Neural progenitor cell (in vitro differentiated cells): ENCODE data around the gene XPR1. TPM values are rescaled to one million over a fixed set of nuclear protein-coding genes. Genes with fewer than 3 reads are reported as not detected.

Experiments used
- DNase-seq: peaks from one replicate; pipeline ENCODE4 v3.0.0-alpha.2; 2016; ENCODE audit warnings: low spot score
- H2AFZ ChIP-seq: fragments of 200-600 bp; sonication (generic); replicated peaks from 2 replicates; pipeline ENCODE4 v1.6.1; 2016; ENCODE audit warnings: antibody characterized with exemption
- H3F3A ChIP-seq: fragments of 200-600 bp; sonication (generic); 2 replicates; pipeline ENCODE4 v1.6.1; 2016; ENCODE audit warnings: antibody characterized with exemption, low read depth
- H3K27ac ChIP-seq: fragments of 200-600 bp; sonication (generic); 2 replicates; pipeline ENCODE4 v1.5.1; 2016; ENCODE audit warnings: mild to moderate bottlenecking
- H3K27me3 ChIP-seq: fragments of 200-600 bp; sonication (generic); 2 replicates; pipeline ENCODE4 v1.6.1; 2016; ENCODE audit warnings: mild to moderate bottlenecking, moderate library complexity
- H3K36me3 ChIP-seq: fragments of 200-600 bp; sonication (generic); 2 replicates; pipeline ENCODE4 v1.5.1; 2016
- H3K4me1 ChIP-seq: fragments of 200-600 bp; sonication (generic); 2 replicates; pipeline ENCODE4 v1.6.1; 2016; ENCODE audit warnings: mixed run types
- H3K4me2 ChIP-seq: fragments of 200-600 bp; sonication (generic); 2 replicates; pipeline ENCODE4 v1.6.1; 2016
- H3K4me3 ChIP-seq: fragments of 200-600 bp; sonication (generic); 2 replicates; pipeline ENCODE4 v1.5.1; 2016
- H3K79me2 ChIP-seq: fragments of 200-600 bp; sonication (generic); 2 replicates; pipeline ENCODE4 v1.6.1; 2016; ENCODE audit warnings: low read depth
- H3K9ac ChIP-seq: fragments of 200-600 bp; sonication (generic); 2 replicates; pipeline ENCODE4 v1.6.1; 2016
- H3K9me3 ChIP-seq: fragments of 200-600 bp; sonication (generic); 2 replicates; pipeline ENCODE4 v1.5.1; 2016; ENCODE audit warnings: low read depth
- H4K20me1 ChIP-seq: fragments of 200-600 bp; sonication (generic); 2 replicates; pipeline ENCODE4 v1.6.1; 2016; ENCODE audit warnings: low read depth
- H3K27ac Mint-ChIP-seq: 3 replicates; pipeline ENCODE4 v1.8.0; 2021; ENCODE audit warnings: mixed read lengths
- H3K27me3 Mint-ChIP-seq: 2 replicates; pipeline ENCODE4 v1.8.0; 2022; ENCODE audit warnings: low read depth, mild to moderate bottlenecking, inconsistent platforms, moderate library complexity, mixed read lengths; ENCODE audit not compliant: insufficient read depth
- H3K36me3 Mint-ChIP-seq: 3 replicates; pipeline ENCODE4 v1.8.0; 2021; ENCODE audit warnings: mixed read lengths
- H3K4me1 Mint-ChIP-seq: 3 replicates; pipeline ENCODE4 v1.8.0; 2021; ENCODE audit warnings: mixed read lengths
- H3K4me3 Mint-ChIP-seq: 3 replicates; pipeline ENCODE4 v1.8.0; 2021; ENCODE audit warnings: mild to moderate bottlenecking, moderate library complexity, mixed read lengths
- H3K9me3 Mint-ChIP-seq: 3 replicates; pipeline ENCODE4 v1.8.0; 2020; ENCODE audit warnings: mixed read lengths
- EZH2 ChIP-seq: fragments of 200-600 bp; sonication (generic); IDR thresholded peaks from 2 replicates; pipeline ENCODE4 v1.6.1; 2017; ENCODE audit warnings: antibody characterized with exemption, mild to moderate bottlenecking, moderate library complexity
- EZH2phosphoT487 ChIP-seq: fragments of 200-600 bp; sonication (generic); IDR thresholded peaks from 2 replicates; pipeline ENCODE4 v1.6.1; 2017; ENCODE audit warnings: antibody characterized with exemption
- total RNA-seq: library from RNA; depleted of rRNA; stranded (reverse); fragments of >200 nt; gene quantifications from 2 replicates; pipeline ENCODE4 v1.2.3, GENCODE V29; 2015; ENCODE audit warnings: low replicate concordance
- TF ChIP-seq, protein P1 (sequence below): fragments of 200-600 bp; sonication (generic); IDR thresholded peaks from 2 replicates; pipeline ENCODE4 v1.5.1; 2017; ENCODE audit warnings: antibody characterized with exemption, mild to moderate bottlenecking

Gene XPR1
- total RNA-seq, 1 donor from 2014 or later, result 75.0 TPM

GRCh38 chr1:180905927-180906326 lies 274.1 kb downstream of the XPR1 start:
- H3K9ac ChIP-seq, result no peak overlapping the region
- no peaks in the 10 kb centered on the region for H4K20me1 ChIP-seq
- no peaks in the 10 kb centered on the region for H3F3A ChIP-seq
- no peaks in the 10 kb centered on the region for H3K4me1 ChIP-seq
- H3K4me1 Mint-ChIP-seq, result peaks cover 10% of the 10 kb centered on the region
- no peaks in the 10 kb centered on the region for H3K9me3 Mint-ChIP-seq
- no peaks in the 10 kb centered on the region for H3K36me3 ChIP-seq
- H3K27ac Mint-ChIP-seq, result no peak overlapping the region
- H3K27me3 Mint-ChIP-seq, result peaks cover 8% of the 10 kb centered on the region
- no peak overlapping the region for H3K4me3 Mint-ChIP-seq
- no peaks in the 10 kb centered on the region for H3K36me3 Mint-ChIP-seq
- H3K79me2 ChIP-seq, result no peaks in the 10 kb centered on the region
- no peak overlapping the region for H2AFZ ChIP-seq
- no peak overlapping the region for H3K27ac ChIP-seq
- no peak for DNase-seq
- H3K9me3 ChIP-seq, result no peaks in the 10 kb centered on the region
- no peak overlapping the region for H3K4me2 ChIP-seq
- no peak overlapping the region for H3K4me3 ChIP-seq
- no peak for TF ChIP-seq EZH2phosphoT487
- peaks cover 4% of the 10 kb centered on the region for H3K27me3 ChIP-seq

GRCh38 chr1:180906511-180906910 lies 274.7 kb downstream of the XPR1 start:
- Mint-ChIP-seq H3K4me3 (no peak overlapping the region), H3K4me1 (peaks cover 10% of the 10 kb centered on the region), H3K9me3 (no peaks in the 10 kb centered on the region), H3K27ac (no peak overlapping the region), H3K36me3 (no peaks in the 10 kb centered on the region), H3K27me3 (peaks cover 12% of the 10 kb centered on the region)
- Histone ChIP-seq H3K27ac (no peak overlapping the region), H3K27me3 (peaks cover 10% of the 10 kb centered on the region), H2AFZ (no peak overlapping the region), H3K9me3 (no peaks in the 10 kb centered on the region), H3K4me3 (no peak overlapping the region), H3K4me2 (no peak overlapping the region), H3K4me1 (no peaks in the 10 kb centered on the region), H3K79me2 (no peaks in the 10 kb centered on the region), H3K9ac (no peak overlapping the region), H4K20me1 (no peaks in the 10 kb centered on the region), H3K36me3 (no peaks in the 10 kb centered on the region), H3F3A (peaks cover 5% of the 10 kb centered on the region)
- no peak for DNase-seq
- TF ChIP-seq EZH2phosphoT487, result no peak

GRCh38 chr1:180907313-180908055 lies 275.7 kb downstream of the XPR1 start:
- Histone ChIP-seq H4K20me1 (no peaks in the 10 kb centered on the region), H3K27ac (no peak overlapping the region), H3K9me3 (no peaks in the 10 kb centered on the region), H3K27me3 (peaks cover 19% of the 10 kb centered on the region), H3F3A (peaks cover 15% of the 10 kb centered on the region), H3K4me3 (no peak overlapping the region), H3K9ac (no peak overlapping the region), H3K4me2 (no peak overlapping the region), H2AFZ (no peak overlapping the region), H3K79me2 (no peaks in the 10 kb centered on the region), H3K36me3 (no peaks in the 10 kb centered on the region), H3K4me1 (no peaks in the 10 kb centered on the region)
- H3K36me3 Mint-ChIP-seq, result no peaks in the 10 kb centered on the region
- peaks cover 15% of the 10 kb centered on the region for H3K27me3 Mint-ChIP-seq
- H3K27ac Mint-ChIP-seq, result no peak overlapping the region
- H3K9me3 Mint-ChIP-seq, result no peaks in the 10 kb centered on the region
- TF ChIP-seq EZH2 (no peak), EZH2phosphoT487 (no peak)
- TF ChIP-seq, protein P1, sequence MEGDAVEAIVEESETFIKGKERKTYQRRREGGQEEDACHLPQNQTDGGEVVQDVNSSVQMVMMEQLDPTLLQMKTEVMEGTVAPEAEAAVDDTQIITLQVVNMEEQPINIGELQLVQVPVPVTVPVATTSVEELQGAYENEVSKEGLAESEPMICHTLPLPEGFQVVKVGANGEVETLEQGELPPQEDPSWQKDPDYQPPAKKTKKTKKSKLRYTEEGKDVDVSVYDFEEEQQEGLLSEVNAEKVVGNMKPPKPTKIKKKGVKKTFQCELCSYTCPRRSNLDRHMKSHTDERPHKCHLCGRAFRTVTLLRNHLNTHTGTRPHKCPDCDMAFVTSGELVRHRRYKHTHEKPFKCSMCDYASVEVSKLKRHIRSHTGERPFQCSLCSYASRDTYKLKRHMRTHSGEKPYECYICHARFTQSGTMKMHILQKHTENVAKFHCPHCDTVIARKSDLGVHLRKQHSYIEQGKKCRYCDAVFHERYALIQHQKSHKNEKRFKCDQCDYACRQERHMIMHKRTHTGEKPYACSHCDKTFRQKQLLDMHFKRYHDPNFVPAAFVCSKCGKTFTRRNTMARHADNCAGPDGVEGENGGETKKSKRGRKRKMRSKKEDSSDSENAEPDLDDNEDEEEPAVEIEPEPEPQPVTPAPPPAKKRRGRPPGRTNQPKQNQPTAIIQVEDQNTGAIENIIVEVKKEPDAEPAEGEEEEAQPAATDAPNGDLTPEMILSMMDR, result no peak
- H3K4me1 Mint-ChIP-seq, result peaks cover 16% of the 10 kb centered on the region
- DNase-seq, result no peak
- no peak overlapping the region for H3K4me3 Mint-ChIP-seq

DNA sequence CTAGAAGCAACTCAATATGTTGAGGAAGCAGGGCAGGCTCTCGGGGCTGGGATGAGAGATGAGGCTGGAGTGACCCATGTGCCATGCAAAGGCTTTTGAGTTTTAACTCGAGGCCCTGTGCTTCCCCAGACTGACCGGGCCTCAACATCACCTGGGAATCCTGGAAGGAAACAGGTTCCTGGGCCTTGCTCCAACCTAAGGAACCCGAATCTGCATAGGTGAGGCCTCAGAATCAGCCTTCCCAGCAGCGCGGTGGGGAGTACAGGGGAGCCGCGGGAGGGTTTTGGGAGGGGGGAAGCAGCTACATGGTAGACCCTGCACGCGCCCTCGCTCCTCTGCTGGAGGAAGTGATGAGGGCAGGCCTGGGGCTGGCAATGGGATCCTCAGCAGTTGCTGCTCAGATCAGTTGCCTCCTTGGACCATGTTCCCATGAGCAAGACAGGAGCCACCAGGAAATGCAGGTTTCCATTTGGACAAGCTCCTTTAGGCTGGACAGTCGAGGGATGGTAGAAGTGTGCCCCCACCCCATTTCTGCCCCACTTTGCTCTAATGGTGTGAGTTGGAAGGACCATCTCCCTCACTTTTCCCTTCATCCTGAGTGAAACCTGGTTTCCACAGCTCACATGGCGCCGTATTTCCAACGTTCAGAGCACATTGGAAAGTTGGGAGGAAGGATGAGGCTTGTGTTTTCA lies 276.4 kb downstream of the XPR1 start:
- Histone ChIP-seq H3K4me2 (no peak overlapping the region), H3K27me3 (peaks cover 27% of the 10 kb centered on the region), H3K4me3 (no peak overlapping the region), H3K79me2 (no peaks in the 10 kb centered on the region), H3F3A (peaks cover 16% of the 10 kb centered on the region), H4K20me1 (no peaks in the 10 kb centered on the region), H3K27ac (no peak overlapping the region), H3K9ac (no peak overlapping the region), H3K36me3 (no peaks in the 10 kb centered on the region), H3K4me1 (no peaks in the 10 kb centered on the region), H3K9me3 (no peaks in the 10 kb centered on the region), H2AFZ (no peak overlapping the region)
- peaks cover 16% of the 10 kb centered on the region for H3K4me1 Mint-ChIP-seq
- no peak overlapping the region for H3K27ac Mint-ChIP-seq
- no peaks in the 10 kb centered on the region for H3K9me3 Mint-ChIP-seq
- TF ChIP-seq, protein P1, result no peak
- TF ChIP-seq EZH2 (no peak), EZH2phosphoT487 (no peak)
- no peaks in the 10 kb centered on the region for H3K36me3 Mint-ChIP-seq
- no peak overlapping the region for H3K4me3 Mint-ChIP-seq
- peaks cover 15% of the 10 kb centered on the region for H3K27me3 Mint-ChIP-seq
- no peak for DNase-seq
